Esophagus (tissue), 2 donors: ENCODE measurements around the gene SYTL5. TPM values are rescaled to one million over a fixed set of nuclear protein-coding genes. Genes with fewer than 3 reads are reported as not detected.

Experiments
- H3K27ac ChIP-seq, 2 donors: one replicate each; pipeline ENCODE4 v1.5.1; 2013; ENCODE audit warnings: low read depth in 2 of 2, mild to moderate bottlenecking in 2 of 2, inconsistent platforms in 1 of 2, low read length in 1 of 2, moderate library complexity in 1 of 2
- H3K27me3 ChIP-seq, 2 donors: one replicate each; pipeline ENCODE4 v1.6.1; 2013; ENCODE audit warnings: low read length in 2 of 2, control low read depth in 1 of 2, mild to moderate bottlenecking in 1 of 2; ENCODE audit not compliant: insufficient read depth in 2 of 2, control insufficient read depth in 1 of 2
- H3K36me3 ChIP-seq, 2 donors: one replicate each; pipeline ENCODE4 v1.6.1; 2013; ENCODE audit warnings: low read length in 1 of 2; ENCODE audit not compliant: control insufficient read depth in 2 of 2, insufficient read depth in 2 of 2
- H3K4me1 ChIP-seq, 2 donors: one replicate each; pipeline ENCODE4 v1.6.1; 2013; ENCODE audit warnings: low read length in 1 of 2; ENCODE audit not compliant: control insufficient read depth in 2 of 2, insufficient read depth in 2 of 2
- H3K4me3 ChIP-seq, 2 donors: one replicate each; pipeline ENCODE4 v1.5.1; 2013; ENCODE audit warnings: low read length in 2 of 2, mild to moderate bottlenecking in 2 of 2, low read depth in 1 of 2, moderate library complexity in 1 of 2
- H3K9me3 ChIP-seq, 2 donors: one replicate each; pipeline ENCODE4 v1.6.1; 2013; ENCODE audit warnings: mild to moderate bottlenecking in 2 of 2, low read depth in 1 of 2, low read length in 1 of 2, moderate library complexity in 1 of 2; ENCODE audit not compliant: control insufficient read depth in 2 of 2, insufficient read depth in 1 of 2
- WGBS, 2 donors: extraction: QIAGEN DNeasy Blood & Tissue Kit; methylation state at CpG; one replicate each; pipeline ENCODE4 v1.1.7; 2013; 5-methylcytosine and 5-hydroxymethylcytosine counted together
- polyA plus RNA-seq, 2 donors: library from polyadenylated mRNA; stranded (reverse); fragments of 200-250 nt; gene quantifications; one replicate each; pipeline ENCODE4 v1.2.3, GENCODE V29; 2013
- donor health status: healthy with polysubstance abuse.
- donor health status: Bipolar disorder and iron deficiency.

SYTL5 gene
- polyA plus RNA-seq, 2 donors, result 3.0 TPM

DNA sequence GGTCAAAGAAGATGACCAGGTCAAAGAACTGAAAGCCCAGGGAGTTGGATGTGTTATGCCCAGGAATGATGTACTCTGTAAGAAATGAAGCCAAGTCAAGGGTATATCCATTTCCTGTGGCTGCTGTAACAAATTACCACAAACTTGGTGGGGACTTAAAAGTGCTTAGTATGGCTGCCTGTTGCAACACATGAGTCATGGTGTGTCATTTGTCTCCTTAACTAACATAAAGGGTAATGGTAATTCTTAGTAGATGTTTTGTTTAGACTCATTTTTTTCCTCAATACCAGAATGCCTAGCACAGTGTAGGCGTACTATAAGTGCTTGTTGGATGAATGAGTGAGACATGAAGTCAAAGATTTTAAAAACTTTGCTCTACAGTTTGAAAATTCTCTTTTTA, 45.7 kb downstream of the SYTL5 start:
- H3K27me3 ChIP-seq, result peaks cover 0 to 2% of the 10 kb centered on the region in 2 donors
- no peaks in the 10 kb centered on the region for H3K36me3 ChIP-seq
- peaks cover 0 to 4% of the 10 kb centered on the region in 2 donors for H3K4me1 ChIP-seq
- no peak overlapping the region for H3K27ac ChIP-seq
- no peak overlapping the region for H3K4me3 ChIP-seq
- no peaks in the 10 kb centered on the region for H3K9me3 ChIP-seq
- 39 to 48% methylated on average over 1 of the region's 1 CpG for WGBS, 2 donors

DNA sequence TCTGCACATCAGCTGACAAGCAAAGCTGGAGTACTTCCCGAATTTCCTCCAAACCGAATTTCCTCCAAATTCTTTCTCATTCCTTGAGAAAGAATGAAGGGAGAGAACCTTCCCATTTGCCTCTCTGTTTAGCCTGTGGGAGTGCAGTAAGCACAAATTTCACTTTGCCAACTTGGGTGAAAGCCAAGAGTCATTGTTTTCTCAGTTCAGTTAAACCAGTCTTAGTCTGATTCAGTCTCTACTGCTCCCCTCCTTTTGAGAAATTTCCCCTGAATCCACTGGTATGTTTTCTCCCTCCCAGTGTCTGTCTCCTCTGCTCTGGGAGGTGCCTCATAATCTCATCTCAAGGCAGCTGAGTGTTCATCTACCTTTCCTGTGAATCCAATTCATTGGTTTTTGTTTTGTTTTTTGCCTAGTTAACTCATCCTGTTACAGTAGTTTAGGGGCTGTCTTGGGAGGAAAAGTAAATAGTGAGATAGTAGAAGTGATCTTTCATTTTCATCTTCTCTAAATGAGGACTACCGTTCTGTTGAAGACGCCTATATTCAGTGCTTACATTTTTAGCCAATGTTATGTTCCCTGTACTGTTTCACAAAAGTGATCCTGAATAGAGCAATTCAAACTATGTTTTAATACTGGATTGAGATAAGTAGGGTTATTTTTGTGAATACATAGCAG, 49.0 kb downstream of the SYTL5 start:
- no peaks in the 10 kb centered on the region for H3K36me3 ChIP-seq
- 29 to 50% methylated on average over 4 of the region's 4 CpGs for WGBS, 2 donors
- no peak overlapping the region for H3K27ac ChIP-seq

DNA sequence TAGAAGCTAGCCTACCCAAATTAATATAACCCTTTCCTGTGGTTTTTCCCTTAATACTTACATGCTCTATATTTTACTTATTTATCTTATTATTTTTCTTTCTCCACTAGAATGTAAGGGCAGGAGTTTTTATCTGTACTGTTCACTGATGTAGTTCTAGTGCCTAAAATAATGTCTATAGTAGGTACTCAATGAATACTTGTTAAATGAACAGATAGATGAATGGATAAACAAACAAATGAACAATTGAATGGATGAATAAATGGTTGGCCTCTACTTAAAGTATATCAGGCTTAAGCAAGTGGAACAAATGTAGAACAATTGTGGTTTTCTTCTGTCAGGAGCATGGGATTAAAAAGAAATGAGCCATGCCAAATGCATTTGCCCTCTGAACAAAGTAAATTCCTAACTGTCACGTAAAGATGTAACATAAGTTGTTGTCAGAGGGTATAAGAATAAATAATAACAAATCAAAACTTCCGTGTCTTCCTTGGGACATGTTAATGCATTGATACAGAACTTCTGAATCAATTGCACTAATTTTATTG, 54.1 kb downstream of the SYTL5 start:
- no peak overlapping the region for H3K27ac ChIP-seq
- WGBS, 2 donors, result 63 to 68% methylated on average over 2 of the region's 2 CpGs
- H3K4me3 ChIP-seq, result no peak overlapping the region

More for the DNA sequence above, 49.0 kb downstream of the SYTL5 start:
- Histone ChIP-seq H3K9me3 (no peaks in the 10 kb centered on the region), H3K4me1 (peaks cover 0 to 4% of the 10 kb centered on the region in 2 donors), H3K27me3 (no peaks in the 10 kb centered on the region), H3K4me3 (no peak overlapping the region)

DNA sequence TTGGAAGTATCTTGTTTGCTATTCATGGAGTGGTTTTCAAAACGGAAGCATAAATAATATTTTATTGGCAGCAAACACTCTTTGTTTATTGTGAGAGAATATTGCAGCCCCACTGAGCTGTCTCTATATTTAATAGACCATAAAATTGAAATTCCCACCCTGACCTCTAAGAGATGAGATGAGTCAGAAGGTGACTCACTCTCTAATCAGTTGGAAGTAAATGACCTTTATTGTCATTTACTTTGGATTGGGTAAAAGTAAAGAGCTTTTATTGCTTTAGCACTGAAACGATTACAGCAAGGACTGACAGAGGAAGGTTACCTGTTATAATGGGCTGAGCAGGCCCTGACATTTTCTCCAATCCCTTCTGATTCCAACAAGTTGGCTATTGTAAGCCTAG, 55.0 kb downstream of the SYTL5 start:
- Histone ChIP-seq H3K4me3 (no peak overlapping the region), H3K27ac (no peak overlapping the region), H3K36me3 (no peaks in the 10 kb centered on the region), H3K4me1 (no peaks in the 10 kb centered on the region), H3K27me3 (no peaks in the 10 kb centered on the region), H3K9me3 (no peaks in the 10 kb centered on the region)
- 30 to 42% methylated on average over 2 of the region's 2 CpGs for WGBS, 2 donors

More for the DNA sequence above, 54.1 kb downstream of the SYTL5 start:
- H3K4me1 ChIP-seq, result no peaks in the 10 kb centered on the region
- H3K36me3 ChIP-seq, result no peaks in the 10 kb centered on the region
- H3K27me3 ChIP-seq, result no peaks in the 10 kb centered on the region
- no peaks in the 10 kb centered on the region for H3K9me3 ChIP-seq

DNA sequence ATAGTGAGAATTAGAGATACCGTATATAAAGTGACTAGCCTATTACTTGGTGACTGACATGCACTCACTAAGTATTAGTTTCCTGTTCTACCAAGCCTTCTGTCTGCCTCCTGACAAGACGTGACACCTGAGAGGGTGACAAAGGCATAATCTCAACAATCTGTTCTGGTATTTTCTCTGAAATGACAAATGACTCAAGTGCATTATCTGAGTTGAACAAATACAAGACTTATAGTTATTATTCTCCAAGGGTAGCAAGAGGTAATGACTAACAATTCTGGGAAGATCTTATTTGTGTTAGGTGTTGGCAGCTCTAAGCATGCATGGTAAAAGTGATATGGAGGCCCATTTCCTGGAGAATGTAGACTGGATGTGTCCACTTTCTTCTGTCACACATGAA, 60.6 kb downstream of the SYTL5 start:
- Histone ChIP-seq H3K4me3 (no peak overlapping the region), H3K27me3 (no peaks in the 10 kb centered on the region), H3K36me3 (no peaks in the 10 kb centered on the region), H3K9me3 (no peaks in the 10 kb centered on the region), H3K4me1 (no peaks in the 10 kb centered on the region), H3K27ac (no peak overlapping the region)
- WGBS, 2 donors, result 54 to 58% methylated on average over 2 of the region's 2 CpGs

DNA sequence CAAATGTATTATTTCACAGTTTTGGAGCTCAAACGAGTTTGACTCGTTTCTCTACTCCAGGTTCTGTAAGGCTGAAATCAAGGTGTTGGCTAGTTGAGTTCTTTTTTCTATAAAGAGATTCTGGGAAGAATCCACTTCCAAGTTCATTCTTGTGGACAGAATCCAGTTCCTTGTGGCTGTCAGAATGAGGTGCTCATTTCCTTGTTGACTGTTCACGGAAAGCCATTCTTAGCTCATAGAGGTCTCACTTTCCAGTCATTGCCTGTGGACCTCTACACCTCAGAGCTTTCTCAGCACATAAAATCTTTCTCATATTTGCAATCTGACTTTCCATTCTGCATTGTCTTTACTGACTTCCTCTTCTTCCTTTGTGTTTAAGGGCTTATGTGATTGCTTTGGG, 62.9 kb downstream of the SYTL5 start:
- WGBS, 2 donors, result 37 to 61% methylated on average over 3 of the region's 3 CpGs
- no peaks in the 10 kb centered on the region for H3K36me3 ChIP-seq
- H3K27me3 ChIP-seq, result no peaks in the 10 kb centered on the region
- no peak overlapping the region for H3K4me3 ChIP-seq
- H3K27ac ChIP-seq, result no peak overlapping the region
- H3K9me3 ChIP-seq, result no peaks in the 10 kb centered on the region
- H3K4me1 ChIP-seq, result no peaks in the 10 kb centered on the region

DNA sequence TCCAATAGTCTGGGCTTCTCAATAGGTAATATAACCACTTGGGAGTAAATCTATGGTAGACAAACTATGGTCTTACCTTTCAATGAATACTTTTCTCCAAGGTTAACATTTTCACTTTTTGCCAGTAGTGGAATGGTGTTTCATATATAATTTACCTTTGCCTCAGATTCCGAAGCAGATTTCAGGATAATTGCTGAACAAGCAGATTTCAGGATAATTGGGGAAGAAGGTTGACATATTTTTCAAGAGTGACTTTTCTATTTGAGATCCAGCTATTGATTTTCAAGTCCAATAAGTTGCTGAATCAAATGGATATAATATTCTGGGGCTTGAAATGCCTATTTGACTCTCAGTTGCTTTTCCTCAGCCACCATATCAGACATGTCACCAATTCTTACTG, 63.6 kb downstream of the SYTL5 start:
- no peaks in the 10 kb centered on the region for H3K9me3 ChIP-seq
- H3K4me1 ChIP-seq, result no peaks in the 10 kb centered on the region
- 88 to 91% methylated on average over 1 of the region's 1 CpG for WGBS, 2 donors
- H3K27ac ChIP-seq, result no peak overlapping the region
- no peaks in the 10 kb centered on the region for H3K27me3 ChIP-seq
- no peak overlapping the region for H3K4me3 ChIP-seq
- H3K36me3 ChIP-seq, result no peaks in the 10 kb centered on the region

DNA sequence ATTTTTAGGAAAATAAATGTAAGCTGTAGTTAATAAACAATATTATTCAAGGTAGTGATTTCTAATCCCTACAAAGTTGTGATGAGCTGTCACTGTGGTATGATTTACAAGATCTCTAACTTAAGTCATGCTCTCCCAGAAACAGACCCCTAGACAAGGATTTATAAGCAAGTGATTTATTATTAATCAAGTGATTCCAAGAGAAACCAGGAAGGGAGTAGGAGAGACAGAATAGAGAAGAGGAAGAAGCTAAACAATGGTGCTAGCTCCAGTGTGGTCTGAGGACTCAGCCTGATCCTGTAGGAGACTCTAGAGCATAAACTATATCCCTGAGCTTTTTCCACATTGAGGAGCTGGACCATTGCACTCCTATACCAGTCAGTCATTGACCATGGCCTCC, 73.1 kb downstream of the SYTL5 start:
- Histone ChIP-seq H3K27ac (no peak overlapping the region), H3K27me3 (peaks cover 0 to 4% of the 10 kb centered on the region in 2 donors), H3K4me3 (no peak overlapping the region), H3K4me1 (no peaks in the 10 kb centered on the region), H3K36me3 (no peaks in the 10 kb centered on the region), H3K9me3 (no peaks in the 10 kb centered on the region)

DNA sequence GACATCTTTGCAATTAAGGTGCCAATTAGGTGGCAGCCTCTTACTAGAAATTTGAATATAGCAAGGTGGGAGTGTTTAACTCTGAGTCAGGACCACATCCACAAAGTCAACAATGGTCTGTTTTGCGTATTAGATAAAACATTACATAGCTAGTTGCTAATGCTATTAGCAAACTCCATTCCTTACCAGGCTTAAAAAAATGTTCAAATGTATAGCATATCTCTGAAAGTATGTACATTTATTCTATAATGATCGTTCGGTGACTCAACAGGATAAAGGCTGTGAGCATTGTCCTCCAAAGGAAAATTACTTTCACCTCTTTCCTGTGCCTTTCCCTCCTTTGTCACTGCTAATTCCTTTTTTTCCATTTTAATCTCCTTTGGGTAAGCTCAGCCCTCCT, 74.5 kb downstream of the SYTL5 start:
- WGBS, 2 donors, result 69 to 81% methylated on average over 3 of the region's 3 CpGs
- Histone ChIP-seq H3K9me3 (no peaks in the 10 kb centered on the region), H3K4me1 (no peaks in the 10 kb centered on the region), H3K27me3 (peaks cover 0 to 4% of the 10 kb centered on the region in 2 donors), H3K27ac (no peak overlapping the region), H3K4me3 (no peak overlapping the region), H3K36me3 (no peaks in the 10 kb centered on the region)

DNA sequence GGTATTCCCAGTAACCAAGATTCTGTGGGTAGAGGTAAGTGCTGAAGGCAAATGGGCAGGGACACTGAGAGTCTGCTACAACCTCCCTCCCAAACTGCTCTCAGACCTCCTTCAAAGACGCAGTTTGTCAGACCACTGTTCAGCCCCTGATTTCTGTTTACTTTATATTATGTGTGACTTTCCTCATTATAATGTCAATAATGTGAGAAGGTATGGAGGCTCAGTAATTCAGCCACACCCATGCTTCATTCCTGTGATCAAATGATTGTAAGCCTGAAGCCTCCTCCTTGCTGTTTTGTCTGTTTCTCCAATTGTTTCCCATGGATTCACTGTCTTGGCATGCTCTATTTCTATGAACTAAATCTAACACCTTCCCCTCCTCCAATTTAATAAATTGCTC, 75.6 kb downstream of the SYTL5 start:
- no peak overlapping the region for H3K4me3 ChIP-seq
- 56 to 62% methylated on average over 1 of the region's 1 CpG for WGBS, 2 donors

More for the DNA sequence above, 75.6 kb downstream of the SYTL5 start:
- H3K27ac ChIP-seq, result peak overlapping the region in 1 of 2 donors; percentile 28
- H3K9me3 ChIP-seq, result no peaks in the 10 kb centered on the region
- H3K27me3 ChIP-seq, result peaks cover 0 to 4% of the 10 kb centered on the region in 2 donors
- no peaks in the 10 kb centered on the region for H3K4me1 ChIP-seq
- no peaks in the 10 kb centered on the region for H3K36me3 ChIP-seq
